G401 (cell line): ENCODE results near the gene ADO. TPM values are rescaled to one million over a fixed set of nuclear protein-coding genes. Genes with fewer than 3 reads are reported as not detected.

ENCODE experiments used
- DNase-seq: peaks from one replicate; pipeline ENCODE4 v3.0.0-alpha.2; 2015; ENCODE audit warnings: low spot score
- in situ Hi-C: cut with HindIII; loops from 2 replicates; pipeline ENCODE4 v1.10.0; 2016; ENCODE audit warnings: low sequenced_read_pairs, mixed read lengths
- total RNA-seq: library from RNA; depleted of rRNA; stranded (reverse); fragments of >200 nt; shearing (Covaris generic); gene quantifications from 2 replicates; pipeline ENCODE4 v1.2.3, GENCODE V29; 2014; rRNA removed

The ADO gene
- total RNA-seq, 1 experiment from 2014 or later, result 42.1 TPM

GRCh38 chr10:62852961-62853702 lies 48.6 kb downstream of the ADO start:
- in situ Hi-C loops, result no loop called here
- DNase-seq, result no peak

DNA sequence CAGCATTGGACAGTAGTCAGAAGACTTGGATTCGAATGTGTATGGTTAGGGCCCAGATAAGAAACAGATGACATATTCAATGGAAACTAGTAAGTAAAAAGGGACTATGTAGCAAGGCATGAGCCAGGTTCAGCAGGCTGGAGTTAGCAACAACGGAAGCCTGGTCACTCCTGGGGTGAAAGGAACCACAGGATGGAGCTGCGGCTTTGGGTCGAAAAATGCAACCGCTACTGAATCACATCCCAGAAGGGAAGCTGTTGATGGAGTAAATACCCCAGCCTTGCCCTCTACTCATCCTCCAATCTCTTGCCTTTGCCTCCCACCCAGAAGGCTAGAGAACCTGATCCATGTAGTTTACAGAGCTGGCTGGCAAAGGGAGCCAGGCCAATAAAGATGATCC lies 49.2 kb downstream of the ADO start:
- DNase-seq, result no peak
- in situ Hi-C loops, result no loop called here

DNA sequence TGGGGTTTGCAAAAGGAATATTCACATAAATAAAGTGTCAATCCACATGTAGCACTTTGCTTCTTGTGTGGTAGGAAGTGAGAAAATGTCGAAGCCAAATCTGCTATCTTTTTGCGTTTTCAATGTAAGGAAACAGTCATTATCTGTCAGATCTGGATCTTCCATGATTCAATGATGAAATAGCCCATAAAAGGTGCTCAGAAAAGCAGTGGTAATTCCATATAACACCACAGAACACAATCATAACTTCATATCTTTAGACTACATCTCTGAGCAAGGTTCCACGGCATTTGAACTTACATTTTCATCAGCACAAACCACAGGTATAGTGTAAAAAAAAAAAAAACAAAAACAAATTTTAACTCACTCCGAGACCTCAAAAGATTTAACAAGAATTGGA lies 51.5 kb downstream of the ADO start:
- no peak for DNase-seq
- in situ Hi-C loops, result no loop called here

Other genes starting within 250 kb of the ADO start
- gene EGR2, start 11.6 kb downstream of the ADO start, total RNA-seq, result not detected in 2 replicates